ENCODE results near the gene GAPDHS. TPM values are rescaled to one million over a fixed set of nuclear protein-coding genes. Genes with fewer than 3 reads are reported as not detected.

The GAPDHS gene
- total RNA-seq, 3 donors from 2014 or later = not detected

GRCh38 chr19:35565016-35565856 lies 32.0 kb downstream of the GAPDHS start:
- DNase-seq = no peak
- no peaks in the 10 kb centered on the region for H3K36me3 ChIP-seq (ENCODE audit: low read depth)
- no peak overlapping the region for H3K4me3 ChIP-seq
- ATAC-seq = no peak
- no peaks in the 10 kb centered on the region for H3K9me3 ChIP-seq
- intact Hi-C loops (cut with DNase I, micrococcal nuclease) = no loop called here
- H3K4me1 ChIP-seq (ENCODE audit: low read depth) = no peaks in the 10 kb centered on the region
- TF ChIP-seq CTCF (IDR thresholded peaks at IDR 0.05) = no peak

- no peak for TF ChIP-seq CTCF (IDR thresholded peaks at IDR 0.05)
- Histone ChIP-seq H3K4me3 (no peak overlapping the region), H3K4me1 (ENCODE audit: low read depth) (no peaks in the 10 kb centered on the region), H3K9me3 (no peaks in the 10 kb centered on the region), H3K36me3 (ENCODE audit: low read depth) (no peaks in the 10 kb centered on the region)
- no peak for ATAC-seq
- DNase-seq = no peak
- intact Hi-C loops (cut with DNase I, micrococcal nuclease) = no loop called here
These were observed 33.5 kb downstream of the GAPDHS start for GRCh38 chr19:35566738-35567137.

GRCh38 chr19:35569281-35569781 lies 36.1 kb downstream of the GAPDHS start:
- Histone ChIP-seq H3K9me3 (no peaks in the 10 kb centered on the region), H3K4me3 (no peak overlapping the region), H3K36me3 (ENCODE audit: low read depth) (no peaks in the 10 kb centered on the region), H3K4me1 (ENCODE audit: low read depth) (no peaks in the 10 kb centered on the region)
- no peak for DNase-seq
- intact Hi-C loops (cut with DNase I, micrococcal nuclease) = no loop called here
- TF ChIP-seq CTCF (IDR thresholded peaks at IDR 0.05) = no peak
- ATAC-seq = no peak

- H3K9me3 ChIP-seq = peaks cover 10% of the 10 kb centered on the region
- no peaks in the 10 kb centered on the region for H3K4me1 ChIP-seq (ENCODE audit: low read depth)
- no peaks in the 10 kb centered on the region for H3K36me3 ChIP-seq (ENCODE audit: low read depth)
- intact Hi-C loops (cut with DNase I, micrococcal nuclease) = no loop called here
- TF ChIP-seq CTCF (IDR thresholded peaks at IDR 0.05) = no peak
- H3K4me3 ChIP-seq = no peak overlapping the region
- no peak for DNase-seq
- ATAC-seq = no peak
These were observed 38.2 kb downstream of the GAPDHS start for GRCh38 chr19:35571406-35571965.

GRCh38 chr19:35577918-35578317 lies 44.7 kb downstream of the GAPDHS start:
- no peak for ATAC-seq
- Histone ChIP-seq H3K9me3 (peaks cover 25% of the 10 kb centered on the region), H3K4me1 (ENCODE audit: low read depth) (no peaks in the 10 kb centered on the region), H3K4me3 (no peak overlapping the region), H3K36me3 (ENCODE audit: low read depth) (no peaks in the 10 kb centered on the region)
- no peak for DNase-seq
- no peak for TF ChIP-seq CTCF (IDR thresholded peaks at IDR 0.05)
- intact Hi-C loops (cut with DNase I, micrococcal nuclease) = no loop called here

Measured in mucosa of descending colon (tissue), 3 donors.